IPS-18c (cell line): Measurements from ENCODE around the gene STARD5.
A peak's percentile ranks its signal among the peaks of the same experiment; 100 is the strongest.
"Not testable (repeated sequence)": the region's sequence is repeated elsewhere in the genome, so short reads cannot be mapped to it uniquely, and the experiment has no call there.

ENCODE experiments used
- H3K4me3 ChIP-seq: 2 replicates; pipeline ENCODE4 v1.7.0; 2013; ENCODE audit warnings: low read depth, mild to moderate bottlenecking, low read length, moderate library complexity; ENCODE audit not compliant: insufficient read depth
- H3K9me3 ChIP-seq: one replicate; pipeline ENCODE4 v1.6.1; 2013; ENCODE audit warnings: mild to moderate bottlenecking, low read length, moderate library complexity; ENCODE audit not compliant: control insufficient read depth, insufficient read depth

STARD5 gene

DNA sequence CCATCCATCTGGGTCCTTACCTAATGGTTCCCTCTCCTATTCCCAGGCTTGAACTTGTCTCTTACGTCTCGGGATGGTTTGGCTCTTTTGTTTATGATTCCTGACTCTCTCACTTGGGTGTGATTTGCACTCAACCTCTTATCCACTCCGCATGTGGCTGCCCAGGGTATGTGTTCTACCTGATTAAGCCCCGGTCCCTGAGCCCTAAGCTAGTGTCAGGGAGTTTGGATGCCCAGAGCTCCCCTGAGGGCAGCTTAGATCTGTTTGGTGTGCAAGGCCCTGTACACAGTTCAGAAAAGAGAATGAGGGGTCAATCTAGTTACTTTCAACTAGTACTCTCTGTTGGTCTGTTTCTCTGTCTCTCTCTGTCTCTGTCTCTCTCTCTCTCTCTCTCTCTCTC, 15.9 kb upstream of the STARD5 start:
- H3K4me3 ChIP-seq = no peak overlapping the region

DNA sequence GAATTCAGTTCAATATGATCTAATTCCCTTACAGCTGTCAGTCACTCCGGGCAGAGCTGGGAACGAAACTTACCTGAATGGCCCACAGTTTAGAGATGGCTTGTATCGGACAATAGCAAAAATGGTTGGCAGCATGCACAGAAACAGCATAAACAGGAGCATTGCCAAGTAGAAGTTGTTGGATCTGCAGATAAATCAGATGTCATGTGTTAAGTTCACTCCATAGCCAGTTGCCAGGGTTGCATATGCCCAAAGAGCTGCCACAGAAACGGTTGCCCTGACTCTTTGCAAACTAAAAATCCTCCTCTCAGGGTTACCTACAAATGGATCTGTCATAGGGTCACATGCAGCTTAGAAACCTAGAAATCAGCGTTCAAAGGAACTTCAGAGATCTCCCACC, 15.4 kb upstream of the STARD5 start:
- Histone ChIP-seq H3K4me3 (no peak overlapping the region), H3K9me3 (no peaks in the 10 kb centered on the region)

More for the DNA sequence above, 15.9 kb upstream of the STARD5 start:
- H3K9me3 ChIP-seq = no peaks in the 10 kb centered on the region

- no peaks in the 10 kb centered on the region for H3K9me3 ChIP-seq
- no peak overlapping the region for H3K4me3 ChIP-seq
These were observed 14.4 kb upstream of the STARD5 start for GRCh38 chr15:81338170-81339007.

GRCh38 chr15:81337713-81338157, 13.8 kb upstream of the STARD5 start:
- no peak overlapping the region for H3K4me3 ChIP-seq
- no peaks in the 10 kb centered on the region for H3K9me3 ChIP-seq

DNA sequence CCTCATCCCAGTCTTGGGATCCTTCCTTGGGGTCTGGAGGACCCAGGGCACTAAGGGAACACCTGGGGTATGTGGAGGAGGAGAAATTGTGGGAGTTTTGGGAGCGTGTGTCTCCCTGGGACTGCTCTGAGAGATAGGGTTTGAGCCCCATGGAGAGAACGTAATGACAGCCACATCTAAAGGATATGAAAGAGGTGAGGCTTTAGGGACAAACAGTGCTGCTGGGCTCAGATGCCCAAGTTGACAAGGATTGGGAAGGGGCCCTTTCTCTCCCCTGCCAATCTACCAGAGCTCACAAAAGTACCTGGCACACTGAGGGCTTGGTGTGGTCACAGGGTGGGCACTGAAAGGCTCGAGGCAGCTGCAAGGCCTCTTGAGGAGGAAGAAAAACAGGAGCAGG, 13.3 kb upstream of the STARD5 start:
- H3K4me3 ChIP-seq = no peak overlapping the region
- H3K9me3 ChIP-seq = no peaks in the 10 kb centered on the region

- Histone ChIP-seq H3K4me3 (no peak overlapping the region), H3K9me3 (no peaks in the 10 kb centered on the region)
These were observed 12.6 kb upstream of the STARD5 start for GRCh38 chr15:81336568-81336967.

GRCh38 chr15:81335631-81336030, 11.7 kb upstream of the STARD5 start:
- H3K9me3 ChIP-seq = no peaks in the 10 kb centered on the region
- no peak overlapping the region for H3K4me3 ChIP-seq

DNA sequence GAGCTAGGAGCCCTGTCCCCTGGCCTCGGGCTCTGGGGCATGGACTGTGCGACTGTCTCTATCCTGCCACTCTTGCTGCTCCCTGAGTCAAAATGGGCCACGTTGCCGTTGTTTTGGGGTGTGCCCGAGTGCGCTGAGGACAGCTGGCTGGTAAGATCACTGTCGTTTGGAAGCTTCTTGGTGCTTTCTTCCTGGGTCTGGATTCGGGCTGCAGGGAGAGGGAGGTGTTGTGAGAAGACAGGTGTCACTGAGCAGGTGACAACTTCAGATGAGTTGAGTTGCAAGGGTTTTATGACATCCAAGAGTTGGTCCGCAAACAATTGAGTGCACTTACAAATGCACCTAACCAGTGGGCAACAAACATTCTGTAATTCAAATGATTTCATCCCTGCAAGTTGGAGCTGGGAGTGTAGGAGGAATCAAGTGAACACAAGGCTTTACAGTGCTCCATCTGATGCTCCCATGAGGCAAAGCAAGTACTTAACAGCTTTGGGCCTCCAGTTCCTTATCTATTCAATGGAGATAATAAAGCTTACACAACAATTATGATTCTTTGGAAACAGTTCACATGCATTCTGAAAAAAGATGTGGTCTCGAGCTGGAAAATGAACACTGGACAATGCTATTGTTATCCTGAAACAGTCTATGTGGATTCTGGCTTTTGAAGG, 11.0 kb upstream of the STARD5 start:
- Histone ChIP-seq H3K4me3 (no peak overlapping the region), H3K9me3 (no peaks in the 10 kb centered on the region)

DNA sequence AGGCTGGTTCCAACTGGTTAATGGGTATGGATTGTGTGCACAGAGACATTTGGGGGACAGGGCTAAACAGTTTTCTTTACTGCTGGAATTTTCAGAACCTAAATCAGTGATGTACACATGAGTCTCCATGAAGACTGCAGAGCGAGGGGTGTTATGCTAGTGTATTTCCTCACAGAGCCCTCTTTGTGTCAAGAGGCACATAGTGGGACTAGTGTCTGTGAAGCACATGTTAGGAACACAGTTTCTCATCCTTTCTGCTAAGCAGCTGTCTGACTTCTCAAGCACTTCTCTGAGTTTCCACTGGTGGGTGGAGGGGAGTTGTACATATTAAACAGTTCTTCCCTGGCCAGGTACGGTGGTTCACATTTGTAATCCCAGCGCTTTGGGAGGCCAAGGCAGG, 9.4 kb upstream of the STARD5 start:
- no peak overlapping the region for H3K4me3 ChIP-seq
- no peaks in the 10 kb centered on the region for H3K9me3 ChIP-seq

DNA sequence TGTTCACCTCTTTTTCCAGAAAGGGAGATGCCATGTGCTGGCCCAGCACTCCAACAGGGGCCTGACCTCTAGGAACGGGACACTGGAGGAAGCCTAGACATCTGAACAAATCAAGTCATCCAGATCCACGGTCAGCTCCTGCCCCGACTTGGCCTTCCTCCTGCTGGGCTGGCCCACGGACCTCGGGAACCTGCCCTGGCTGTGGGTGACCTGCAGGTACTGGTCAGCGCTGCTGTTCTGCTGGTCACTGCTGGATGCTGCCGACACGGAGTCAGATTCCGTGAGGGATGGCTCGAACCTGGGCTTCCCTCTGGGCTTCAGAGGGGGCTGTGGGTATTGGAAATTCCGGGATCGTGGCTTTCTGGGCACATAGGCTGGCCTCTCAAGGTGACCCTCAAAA, 8.4 kb upstream of the STARD5 start:
- Histone ChIP-seq H3K9me3 (no peaks in the 10 kb centered on the region), H3K4me3 (no peak overlapping the region)

DNA sequence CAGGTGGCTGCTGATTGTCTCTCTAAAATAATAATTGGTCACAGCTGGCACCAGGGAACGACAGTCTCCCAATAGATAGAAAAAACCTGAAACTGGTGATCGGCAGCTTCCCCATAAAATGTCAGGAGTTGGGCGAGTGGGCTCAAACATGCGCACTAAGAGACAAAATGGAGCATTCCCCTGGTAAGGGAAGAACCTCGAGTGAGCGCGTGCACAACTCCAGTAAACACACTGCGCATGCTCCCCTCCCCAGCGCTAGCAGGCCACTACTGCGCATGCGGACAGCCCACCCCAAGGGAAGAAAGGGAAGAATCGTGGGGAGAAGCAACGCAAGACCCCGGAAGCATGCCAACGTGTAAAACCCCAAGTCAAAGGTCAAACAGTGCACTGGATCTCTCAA, 7.7 kb upstream of the STARD5 start:
- no peak overlapping the region for H3K4me3 ChIP-seq
- no peaks in the 10 kb centered on the region for H3K9me3 ChIP-seq

DNA sequence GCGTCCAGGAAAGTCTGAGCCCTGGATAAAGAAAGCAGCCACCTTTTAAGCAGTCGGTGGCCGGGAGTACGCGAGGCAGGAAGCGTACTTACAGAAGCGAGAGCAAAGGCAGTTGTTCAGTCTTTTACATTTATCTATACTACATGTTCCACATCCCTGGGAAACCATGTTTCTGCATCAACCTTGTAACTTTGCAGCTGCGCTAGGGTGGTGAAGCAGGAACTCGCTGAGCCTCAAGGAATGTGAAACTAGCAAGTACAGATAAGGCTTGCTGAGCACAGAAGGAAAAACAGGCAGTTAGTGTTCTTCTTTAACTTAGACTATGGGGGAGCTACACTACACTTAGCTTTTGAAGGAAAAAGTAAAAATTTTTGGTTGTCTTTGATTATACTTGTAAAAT, 7.2 kb upstream of the STARD5 start:
- H3K9me3 ChIP-seq, H3K4me3 ChIP-seq: not testable (repeated sequence)

DNA sequence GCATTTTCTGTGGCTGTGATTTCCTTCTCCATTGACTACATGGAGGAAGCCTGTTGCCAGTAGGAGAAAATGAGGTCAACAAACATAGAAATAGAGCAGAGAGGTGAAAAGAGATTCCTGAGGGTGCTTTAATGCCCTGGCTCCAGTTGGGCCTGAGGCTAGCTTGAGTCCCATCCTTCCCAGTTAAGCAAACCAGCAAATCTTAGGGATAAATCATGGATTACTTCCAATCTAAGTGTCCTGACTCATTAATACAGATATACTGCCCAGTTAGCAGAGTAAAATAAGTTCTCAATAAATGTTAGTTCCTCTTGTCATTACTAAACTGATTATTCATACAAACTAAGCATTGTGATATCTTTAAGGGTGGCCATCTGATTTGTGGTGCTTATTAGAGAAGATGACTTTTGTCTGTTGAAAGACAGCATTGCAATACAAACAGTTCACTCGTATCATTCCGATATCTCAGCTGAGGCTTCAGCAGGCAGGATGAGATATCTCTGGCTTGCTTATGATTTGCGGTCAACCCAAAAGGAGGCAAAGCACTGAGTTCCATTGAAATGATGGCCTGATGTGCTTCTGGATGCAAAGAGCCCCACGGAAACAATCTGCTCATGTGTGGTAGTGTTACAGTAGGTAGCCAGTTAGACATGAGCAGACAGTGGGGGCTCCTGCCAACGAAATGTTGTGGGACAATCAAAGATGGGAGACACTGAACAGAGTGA, 6.6 kb upstream of the STARD5 start:
- no peak overlapping the region for H3K4me3 ChIP-seq
- H3K9me3 ChIP-seq = no peaks in the 10 kb centered on the region

GRCh38 chr15:81329446-81329845, 5.5 kb upstream of the STARD5 start:
- no peaks in the 10 kb centered on the region for H3K9me3 ChIP-seq
- no peak overlapping the region for H3K4me3 ChIP-seq

DNA sequence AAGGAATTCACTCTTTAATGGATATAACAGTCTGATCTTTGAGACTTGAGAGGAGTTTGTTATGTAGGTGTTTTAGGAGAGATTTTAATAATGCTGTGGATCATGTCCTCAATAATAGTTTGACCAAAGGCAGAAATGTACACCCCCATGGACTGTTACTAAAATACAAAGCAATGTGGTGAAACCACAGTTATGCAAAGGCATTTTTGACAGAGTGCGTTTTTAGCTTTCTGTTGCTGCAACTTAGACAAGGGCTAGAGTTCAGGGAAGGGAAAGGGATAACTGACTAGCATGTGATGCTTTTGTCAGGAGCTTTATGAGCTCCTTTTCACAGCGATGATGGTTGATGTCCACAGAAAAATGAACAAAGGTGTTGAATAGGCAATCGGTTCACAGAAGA, 3.6 kb upstream of the STARD5 start:
- Histone ChIP-seq H3K4me3 (no peak overlapping the region), H3K9me3 (no peaks in the 10 kb centered on the region)

- no peaks in the 10 kb centered on the region for H3K9me3 ChIP-seq
- no peak overlapping the region for H3K4me3 ChIP-seq
These were observed 2.7 kb upstream of the STARD5 start for GRCh38 chr15:81326466-81327212.

DNA sequence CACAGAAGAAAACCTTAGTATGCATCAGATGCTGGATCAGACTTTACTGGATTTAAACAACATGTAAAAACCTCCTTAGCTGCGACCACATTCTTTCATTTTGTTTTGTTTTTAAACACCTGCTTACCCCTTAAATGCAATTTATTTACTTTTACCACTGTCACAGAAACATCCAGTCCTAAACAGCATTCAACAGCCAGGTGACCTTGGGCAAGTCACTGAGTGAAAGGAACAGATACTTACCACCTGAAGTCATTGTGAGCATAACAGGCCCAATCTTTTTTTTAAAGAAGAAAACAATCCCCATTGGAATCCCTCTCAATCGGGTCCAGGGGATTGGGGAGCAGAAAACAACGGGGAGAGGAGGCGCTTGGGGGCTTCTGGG, 390 bp downstream of the STARD5 start:
- Histone ChIP-seq H3K4me3 (peak overlapping the region; percentile 72), H3K9me3 (no peaks in the 10 kb centered on the region)
